A549 (cell line): ENCODE measurements around the gene HOXA4. TPM values are rescaled to one million over a fixed set of nuclear protein-coding genes. Genes with fewer than 3 reads are reported as not detected.

Experiments
- ATAC-seq, 2 experiments: fragments of 200-7000 bp in 1 of 2; fragments of >200 bp in 1 of 2; cut with Nextera tagmentation in 1 of 2; cut with Tn5 transposase in 1 of 2; 3 replicates each; pipeline versions ENCODE4 v1.8.0 to v1.9.1; 2018 to 2020; ENCODE audit warnings: mild to moderate bottlenecking in 1 of 2, moderate library complexity in 1 of 2
- CTCF ChIA-PET: fragments of 300-600 bp; sonication (Branson Sonifier 250); formaldehyde crosslinking; extraction: SDS; loops from one replicate; lab custom pipeline; 2021; ENCODE audit warnings: antibody characterized with exemption, inconsistent platforms; lab: Yijun Ruan, JAX
- POLR2A ChIA-PET: fragments of 350-600 bp; formaldehyde crosslinking; extraction: SDS; loops from one replicate; lab custom pipeline; 2021; ENCODE audit warnings: antibody characterized with exemption, inconsistent platforms; lab: Yijun Ruan, JAX
- DNase-seq, 2 experiments: peaks; one replicate each; pipeline versions ENCODE4 v3.0.0 to v3.0.0-alpha.2; 2011 to 2016; ENCODE audit warnings: low read depth in 1 of 2, low spot score in 1 of 2
- FAIRE-seq: peaks from 2 replicates; lab custom pipeline; 2011; peaks lifted over from hg19 to GRCh38; lab: Jason Lieb, UNC
- H3K27ac ChIP-seq, 2 experiments: fragments of >200 bp; sonication (Bioruptor Twin); formaldehyde crosslinking; 3 replicates each; pipeline ENCODE4 v1.5.1; 2016 to 2017
- H3K4me1 ChIP-seq: fragments of >200 bp; sonication (Bioruptor Twin); formaldehyde crosslinking; 3 replicates; pipeline ENCODE4 v1.6.1; 2016
- H3K4me2 ChIP-seq: fragments of >200 bp; sonication (Bioruptor Twin); formaldehyde crosslinking; 3 replicates; pipeline ENCODE4 v1.6.1; 2016
- H3K4me3 ChIP-seq: fragments of >200 bp; sonication (Bioruptor Twin); formaldehyde crosslinking; 3 replicates; pipeline ENCODE4 v1.5.1; 2016
- H3K9me3 ChIP-seq: fragments of >200 bp; sonication (Bioruptor Twin); formaldehyde crosslinking; 3 replicates; pipeline ENCODE4 v1.6.1; 2016
- BHLHE40 ChIP-seq: IDR thresholded peaks from 2 replicates; pipeline ENCODE4 v1.6.1; 2012; ENCODE audit warnings: low read depth, low read length, inconsistent platforms
- CHD4 ChIP-seq: fragments of 200-600 bp; sonication (generic); IDR thresholded peaks from 2 replicates; pipeline ENCODE4 v1.6.1; 2016; ENCODE audit warnings: antibody characterized with exemption, mild to moderate bottlenecking, borderline replicate concordance
- ESRRA ChIP-seq: fragments of 150-350 bp; IDR thresholded peaks from 2 replicates; pipeline ENCODE4 v1.6.1; 2014; ENCODE audit warnings: mild to moderate bottlenecking, low read length, borderline replicate concordance
- GATA3 ChIP-seq: IDR thresholded peaks from 2 replicates; pipeline ENCODE4 v1.6.1; 2012; ENCODE audit warnings: borderline replicate concordance
- HEYL ChIP-seq: fragments of 250-450 bp; sonication (Bioruptor Pico); IDR thresholded peaks from 2 replicates; pipeline ENCODE4 v1.8.0; 2021; ENCODE audit warnings: mild to moderate bottlenecking, moderate library complexity
- JUN ChIP-seq, 2 experiments: fragments of >200 bp; sonication (Bioruptor Twin); formaldehyde crosslinking; IDR thresholded peaks; 2 replicates in 1 of 2; 3 replicates in 1 of 2; pipeline ENCODE4 v1.6.1; 2016 to 2017
- KDM1A ChIP-seq: fragments of 200-600 bp; sonication (generic); IDR thresholded peaks from 2 replicates; pipeline ENCODE4 v1.6.1; 2016; ENCODE audit warnings: low read depth, mild to moderate bottlenecking
- MAZ ChIP-seq: fragments of 150-350 bp; IDR thresholded peaks from 2 replicates; pipeline ENCODE4 v1.6.1; 2014; ENCODE audit warnings: antibody characterized with exemption, low read depth, low read length, borderline replicate concordance
- MYC ChIP-seq: IDR thresholded peaks from 2 replicates; pipeline ENCODE4 v1.6.1; 2012; ENCODE audit warnings: mild to moderate bottlenecking, inconsistent platforms, low read length, improper control_type of control experiment, borderline replicate concordance
- NFE2L2 ChIP-seq: fragments of 150-350 bp; conservative IDR thresholded peaks from 2 replicates; pipeline ENCODE4 v1.6.1; 2014; ENCODE audit warnings: low read length
- NR3C1 ChIP-seq: fragments of >200 bp; sonication (Bioruptor Twin); formaldehyde crosslinking; IDR thresholded peaks from 3 replicates; pipeline ENCODE4 v1.6.1; 2017
- POLR2A ChIP-seq: IDR thresholded peaks from 2 replicates; pipeline ENCODE4 v1.6.1; 2012; ENCODE audit warnings: mild to moderate bottlenecking, low read length
- RFX5 ChIP-seq: fragments of 450-650 bp; IDR thresholded peaks from 2 replicates; pipeline ENCODE4 v1.7.1; 2014; ENCODE audit warnings: antibody characterized with exemption, mild to moderate bottlenecking, moderate library complexity
- RNF2 ChIP-seq: fragments of 200-600 bp; sonication (generic); IDR thresholded peaks from 2 replicates; pipeline ENCODE4 v1.6.1; 2016; ENCODE audit warnings: low read depth, mild to moderate bottlenecking, antibody characterized with exemption, moderate library complexity, borderline replicate concordance
- SMC3 ChIP-seq: fragments of >200 bp; sonication (Bioruptor Twin); formaldehyde crosslinking; IDR thresholded peaks from 3 replicates; pipeline ENCODE4 v1.6.1; 2018; ENCODE audit warnings: inconsistent platforms
- TFCP2L1 ChIP-seq: fragments of 250-450 bp; sonication (Bioruptor Pico); IDR thresholded peaks from 2 replicates; pipeline ENCODE4 v1.5.0; 2021; ENCODE audit warnings: mild to moderate bottlenecking
- ZFP36 ChIP-seq: fragments of 450-650 bp; IDR thresholded peaks from 2 replicates; pipeline ENCODE4 v1.6.1; 2014; ENCODE audit warnings: borderline replicate concordance; ENCODE audit not compliant: partially characterized antibody
- ZSCAN20 ChIP-seq: fragments of 250-450 bp; sonication (Bioruptor Pico); IDR thresholded peaks from 2 replicates; pipeline ENCODE4 v1.8.0; 2022; ENCODE audit warnings: mild to moderate bottlenecking, moderate library complexity
- WGBS: methylation state at CpG from one replicate; pipeline ENCODE4 v1.1.6; 2017; ENCODE audit errors: missing lambda C conversion rate; 5-methylcytosine and 5-hydroxymethylcytosine counted together
- polyA plus RNA-seq, 4 experiments: library from polyadenylated mRNA; depleted of rRNA in 3 of 4; stranded (reverse); fragments of >200 nt; fragmentation: RNase III in 1 of 4; extraction: RNeasy Plus Mini Kit Qiagen cat#74134 plus additional on column Dnase treatment in 1 of 4; gene quantifications; 2 replicates in 3 of 4; 3 replicates in 1 of 4; pipeline ENCODE4 v1.2.3, GENCODE V29; 2011 to 2017
- TF ChIP-seq, protein P1 (sequence below): IDR thresholded peaks from 2 replicates; pipeline ENCODE4 v1.6.1; 2012
- TF ChIP-seq, protein P2 (sequence below): fragments of 200-600 bp; sonication (generic); IDR thresholded peaks from 2 replicates; pipeline ENCODE4 v1.6.1; 2016; ENCODE audit warnings: antibody characterized with exemption, mild to moderate bottlenecking, moderate library complexity
- TF ChIP-seq, protein P3 (sequence below): fragments of >200 bp; sonication (Bioruptor Twin); formaldehyde crosslinking; IDR thresholded peaks from 2 replicates; pipeline ENCODE4 v1.6.1; 2016
- TF ChIP-seq, protein P4 (sequence below): fragments of 150-350 bp; IDR thresholded peaks from 2 replicates; pipeline ENCODE4 v1.6.1; 2014; ENCODE audit warnings: low read depth, mild to moderate bottlenecking, low read length
- TF ChIP-seq, protein P5 (sequence below): fragments of 450-650 bp; IDR thresholded peaks from 2 replicates; pipeline ENCODE4 v1.6.1; 2014; ENCODE audit warnings: antibody characterized with exemption

HOXA4 gene
- polyA plus RNA-seq, 2 of the 4 experiments (the other 2 are of a cell fraction), result 2.1 to 2.6 TPM

DNA sequence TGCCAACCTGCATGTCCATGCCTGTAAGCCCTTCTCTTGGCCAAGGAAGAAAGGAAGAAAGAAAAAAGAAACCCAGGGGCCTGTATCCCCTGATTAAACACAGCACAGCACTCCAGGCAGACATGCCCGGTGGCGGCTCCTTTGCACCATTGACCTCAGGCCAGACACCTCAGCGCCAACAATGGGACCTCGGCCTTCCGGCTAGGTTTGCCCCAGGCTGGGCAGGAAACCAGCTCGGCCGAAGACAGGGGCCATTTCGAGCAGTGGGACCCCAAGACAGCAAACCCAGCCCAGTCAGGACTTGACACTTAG, 40.7 kb upstream of the HOXA4 start:
- H3K4me1 ChIP-seq, result peaks cover 4% of the 10 kb centered on the region; the same call in 1 of the 3 replicates
- H3K4me3 ChIP-seq, result no peak overlapping the region
- ChIA-PET POLR2A (no interaction called here), CTCF (interaction anchor here (1.5 to 6.1 kb wide), 4 partner anchors 8 to 802 kb away, joined by 4 to 47 read pairs (median 20); no protein-coding TSS in a partner anchor)
- FAIRE-seq (no peak), ATAC-seq (no peak), DNase-seq (no peak)
- 93% methylated on average over 8 of the region's 8 CpGs for WGBS
- H3K9me3 ChIP-seq, result no peaks in the 10 kb centered on the region
- 0 out of 6 replicates have a peak overlapping the region, but pooled peaks of 1 of the 2 experiments have one; percentile 21 for H3K27ac ChIP-seq
- no peak overlapping the region for H3K4me2 ChIP-seq
- TF ChIP-seq KDM1A (no peak), BHLHE40 (no peak), CHD4 (no peak), ZSCAN20 (CRISPR knock-in tag) (no peak), POLR2A (no peak), JUN (IDR thresholded peaks at IDR 0.05) (no peak), HEYL (CRISPR knock-in tag) (no peak)
- TF ChIP-seq, protein P1, sequence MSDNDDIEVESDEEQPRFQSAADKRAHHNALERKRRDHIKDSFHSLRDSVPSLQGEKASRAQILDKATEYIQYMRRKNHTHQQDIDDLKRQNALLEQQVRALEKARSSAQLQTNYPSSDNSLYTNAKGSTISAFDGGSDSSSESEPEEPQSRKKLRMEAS, result no peak
- TF ChIP-seq, protein P2, sequence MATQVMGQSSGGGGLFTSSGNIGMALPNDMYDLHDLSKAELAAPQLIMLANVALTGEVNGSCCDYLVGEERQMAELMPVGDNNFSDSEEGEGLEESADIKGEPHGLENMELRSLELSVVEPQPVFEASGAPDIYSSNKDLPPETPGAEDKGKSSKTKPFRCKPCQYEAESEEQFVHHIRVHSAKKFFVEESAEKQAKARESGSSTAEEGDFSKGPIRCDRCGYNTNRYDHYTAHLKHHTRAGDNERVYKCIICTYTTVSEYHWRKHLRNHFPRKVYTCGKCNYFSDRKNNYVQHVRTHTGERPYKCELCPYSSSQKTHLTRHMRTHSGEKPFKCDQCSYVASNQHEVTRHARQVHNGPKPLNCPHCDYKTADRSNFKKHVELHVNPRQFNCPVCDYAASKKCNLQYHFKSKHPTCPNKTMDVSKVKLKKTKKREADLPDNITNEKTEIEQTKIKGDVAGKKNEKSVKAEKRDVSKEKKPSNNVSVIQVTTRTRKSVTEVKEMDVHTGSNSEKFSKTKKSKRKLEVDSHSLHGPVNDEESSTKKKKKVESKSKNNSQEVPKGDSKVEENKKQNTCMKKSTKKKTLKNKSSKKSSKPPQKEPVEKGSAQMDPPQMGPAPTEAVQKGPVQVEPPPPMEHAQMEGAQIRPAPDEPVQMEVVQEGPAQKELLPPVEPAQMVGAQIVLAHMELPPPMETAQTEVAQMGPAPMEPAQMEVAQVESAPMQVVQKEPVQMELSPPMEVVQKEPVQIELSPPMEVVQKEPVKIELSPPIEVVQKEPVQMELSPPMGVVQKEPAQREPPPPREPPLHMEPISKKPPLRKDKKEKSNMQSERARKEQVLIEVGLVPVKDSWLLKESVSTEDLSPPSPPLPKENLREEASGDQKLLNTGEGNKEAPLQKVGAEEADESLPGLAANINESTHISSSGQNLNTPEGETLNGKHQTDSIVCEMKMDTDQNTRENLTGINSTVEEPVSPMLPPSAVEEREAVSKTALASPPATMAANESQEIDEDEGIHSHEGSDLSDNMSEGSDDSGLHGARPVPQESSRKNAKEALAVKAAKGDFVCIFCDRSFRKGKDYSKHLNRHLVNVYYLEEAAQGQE, result no peak

DNA sequence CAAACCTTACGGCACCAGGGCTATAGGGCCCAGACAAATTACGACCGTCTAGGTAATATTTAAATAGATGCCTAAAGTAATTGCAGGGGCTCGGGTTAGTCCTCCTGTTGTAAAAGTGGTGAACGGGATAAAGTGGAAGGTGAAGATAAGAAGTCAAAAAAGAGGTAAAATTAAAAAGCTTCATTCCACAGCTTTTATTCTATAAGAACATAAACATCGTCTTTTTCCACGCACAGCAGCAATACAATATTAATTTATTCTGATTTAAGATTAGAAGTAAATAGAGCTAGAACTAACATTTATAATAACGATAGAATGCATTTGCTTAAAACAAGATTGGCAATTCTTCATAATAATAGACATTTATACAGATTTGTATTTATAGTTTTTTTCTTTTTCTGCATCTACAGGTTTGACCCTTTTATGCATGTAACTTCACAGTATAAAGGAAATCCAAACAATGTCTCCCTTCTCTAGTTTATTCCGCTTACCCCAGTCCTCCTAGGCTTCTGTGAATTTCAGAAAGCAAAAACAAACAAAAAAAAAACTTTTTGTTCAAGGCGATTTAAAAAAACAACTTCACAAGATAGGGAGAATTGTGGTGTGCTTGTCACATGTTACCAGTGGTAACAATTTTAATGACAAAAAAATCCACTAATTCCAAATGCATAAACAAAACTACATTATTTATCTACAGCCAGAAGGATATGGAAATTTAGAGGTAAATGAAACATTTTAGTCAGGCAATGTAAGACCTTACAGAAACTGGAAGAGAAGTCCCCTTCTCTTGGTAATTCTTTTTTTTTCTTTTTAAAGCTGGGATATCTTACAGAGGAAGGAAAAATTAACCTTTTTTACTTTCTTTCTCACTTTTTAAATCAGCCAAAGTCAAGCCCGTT, 40.1 kb upstream of the HOXA4 start:
- H3K27ac ChIP-seq, result peak overlapping the region; percentile 79 to 93
- H3K4me3 ChIP-seq, result peak overlapping the region; percentile 55; the same call in 2 of the 3 replicates
- ChIA-PET POLR2A (interaction anchor here (0.6 kb wide), 1 partner anchor 629 kb away, joined by 3 read pairs; no protein-coding TSS in a partner anchor), CTCF (interaction anchor here (1.5 to 6.1 kb wide), 4 partner anchors 8 to 801 kb away, joined by 4 to 47 read pairs (median 20); no protein-coding TSS in a partner anchor)
- H3K4me2 ChIP-seq, result peak overlapping the region; percentile 73
- peak; percentile 83 for FAIRE-seq
- TF ChIP-seq TFCP2L1 (CRISPR knock-in tag) (no peak), MYC (no peak), RFX5 (no peak), GATA3 (no peak), ESRRA (no peak), CHD4 (no peak), NFE2L2 (no peak), MAZ (no peak), SMC3 (no peak), POLR2A (no peak), ZFP36 (no peak), RNF2 (no peak), NR3C1 (no peak)
- TF ChIP-seq, protein P3, sequence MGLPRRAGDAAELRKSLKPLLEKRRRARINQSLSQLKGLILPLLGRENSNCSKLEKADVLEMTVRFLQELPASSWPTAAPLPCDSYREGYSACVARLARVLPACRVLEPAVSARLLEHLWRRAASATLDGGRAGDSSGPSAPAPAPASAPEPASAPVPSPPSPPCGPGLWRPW, result no peak
- TF ChIP-seq, protein P4, sequence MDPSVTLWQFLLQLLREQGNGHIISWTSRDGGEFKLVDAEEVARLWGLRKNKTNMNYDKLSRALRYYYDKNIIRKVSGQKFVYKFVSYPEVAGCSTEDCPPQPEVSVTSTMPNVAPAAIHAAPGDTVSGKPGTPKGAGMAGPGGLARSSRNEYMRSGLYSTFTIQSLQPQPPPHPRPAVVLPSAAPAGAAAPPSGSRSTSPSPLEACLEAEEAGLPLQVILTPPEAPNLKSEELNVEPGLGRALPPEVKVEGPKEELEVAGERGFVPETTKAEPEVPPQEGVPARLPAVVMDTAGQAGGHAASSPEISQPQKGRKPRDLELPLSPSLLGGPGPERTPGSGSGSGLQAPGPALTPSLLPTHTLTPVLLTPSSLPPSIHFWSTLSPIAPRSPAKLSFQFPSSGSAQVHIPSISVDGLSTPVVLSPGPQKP, result no peak
- TF ChIP-seq, protein P5, sequence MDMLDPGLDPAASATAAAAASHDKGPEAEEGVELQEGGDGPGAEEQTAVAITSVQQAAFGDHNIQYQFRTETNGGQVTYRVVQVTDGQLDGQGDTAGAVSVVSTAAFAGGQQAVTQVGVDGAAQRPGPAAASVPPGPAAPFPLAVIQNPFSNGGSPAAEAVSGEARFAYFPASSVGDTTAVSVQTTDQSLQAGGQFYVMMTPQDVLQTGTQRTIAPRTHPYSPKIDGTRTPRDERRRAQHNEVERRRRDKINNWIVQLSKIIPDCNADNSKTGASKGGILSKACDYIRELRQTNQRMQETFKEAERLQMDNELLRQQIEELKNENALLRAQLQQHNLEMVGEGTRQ, result no peak
- TF ChIP-seq, protein P2, result no peak
- ATAC-seq, result no peak
- H3K9me3 ChIP-seq, result no peaks in the 10 kb centered on the region
- WGBS, result 89% methylated on average over 11 of the region's 11 CpGs
- no peak for DNase-seq
- H3K4me1 ChIP-seq, result peaks cover 4% of the 10 kb centered on the region; the same call in 1 of the 3 replicates
